IMR-90 (cell line): ENCODE results near the gene KATNB1. TPM values are rescaled to one million over a fixed set of nuclear protein-coding genes. Genes with fewer than 3 reads are reported as not detected.

Experiments used
- ATAC-seq: fragments of 200-7000 bp; cut with Tn5 transposase; 2 replicates; pipeline ENCODE4 v1.9.1; 2020; ENCODE audit warnings: low read depth, mild to moderate bottlenecking, moderate library complexity
- BruUV-seq: library from RNA; stranded (reverse); fragments of 400-500 nt; replicated peaks from 2 replicates; lab custom pipeline; 2021; lab: Mats Ljungman, UMichigan
- CTCF ChIA-PET: fragments of 300-600 bp; formaldehyde crosslinking; extraction: SDS; loops from one replicate; lab custom pipeline; 2021; ENCODE audit warnings: antibody characterized with exemption; lab: Yijun Ruan, JAX
- POLR2A ChIA-PET: fragments of 300-600 bp; sonication (Branson Sonifier 250); formaldehyde crosslinking; loops from one replicate; lab custom pipeline; 2022; ENCODE audit warnings: antibody characterized with exemption; ENCODE audit not compliant: unreplicated experiment; lab: Charles Lee
- DNase-seq: peaks from one replicate; pipeline ENCODE4 v3.0.0; 2013
- H2AFZ ChIP-seq: replicated peaks from 2 replicates; pipeline ENCODE3; 2013; ENCODE audit warnings: low read length, mild to moderate bottlenecking; ENCODE audit not compliant: poor library complexity
- H2AK5ac ChIP-seq: 2 replicates; pipeline ENCODE4 v1.6.1; 2013; ENCODE audit warnings: low read depth, low read length, inconsistent platforms
- H2AK9ac ChIP-seq: replicated peaks from 2 replicates; pipeline ENCODE3; 2013; ENCODE audit warnings: mild to moderate bottlenecking, low read depth, low read length, moderate library complexity; ENCODE audit not compliant: poor library complexity
- H2BK120ac ChIP-seq: 2 replicates; pipeline ENCODE4 v1.6.1; 2013; ENCODE audit warnings: low read depth, low read length, inconsistent platforms
- H2BK15ac ChIP-seq: 3 replicates; pipeline ENCODE4 v1.6.1; 2013; ENCODE audit warnings: low read depth, low read length, inconsistent platforms
- H2BK20ac ChIP-seq: 2 replicates; pipeline ENCODE4 v1.6.1; 2013; ENCODE audit warnings: low read depth, mild to moderate bottlenecking, inconsistent platforms, low read length, moderate library complexity
- H2BK5ac ChIP-seq: 2 replicates; pipeline ENCODE4 v1.6.1; 2013; ENCODE audit warnings: mild to moderate bottlenecking, low read depth, low read length, inconsistent platforms; ENCODE audit not compliant: poor library complexity, severe bottlenecking
- H3K14ac ChIP-seq: replicated peaks from 2 replicates; pipeline ENCODE4 v1.6.1; 2013; ENCODE audit warnings: low read depth, low read length, inconsistent platforms
- H3K18ac ChIP-seq: 2 replicates; pipeline ENCODE4 v1.6.1; 2013; ENCODE audit warnings: low read depth, low read length, control low read depth
- H3K23ac ChIP-seq: 2 replicates; pipeline ENCODE4 v1.6.1; 2013; ENCODE audit warnings: low read depth, low read length, inconsistent platforms
- H3K27ac ChIP-seq: 2 replicates; pipeline ENCODE4 v1.5.1; 2013; ENCODE audit warnings: mild to moderate bottlenecking, control low read depth, low read length; ENCODE audit not compliant: insufficient read depth
- H3K27me3 ChIP-seq: 2 replicates; pipeline ENCODE4 v1.6.1; 2013; ENCODE audit warnings: low read length; ENCODE audit not compliant: control insufficient read depth, insufficient read depth
- H3K36me3 ChIP-seq: 2 replicates; pipeline ENCODE4 v1.6.1; 2013; ENCODE audit warnings: low read length, mixed read lengths; ENCODE audit not compliant: control insufficient read depth, insufficient read depth
- H3K4ac ChIP-seq: 2 replicates; pipeline ENCODE4 v1.6.1; 2013; ENCODE audit warnings: low read depth, low read length, inconsistent platforms
- H3K4me1 ChIP-seq: 2 replicates; pipeline ENCODE4 v1.6.1; 2013; ENCODE audit warnings: low read length, mixed read lengths; ENCODE audit not compliant: control insufficient read depth, insufficient read depth
- H3K4me2 ChIP-seq: 2 replicates; pipeline ENCODE4 v1.6.1; 2013; ENCODE audit warnings: low read depth, mild to moderate bottlenecking, control low read depth, low read length, moderate library complexity
- H3K4me3 ChIP-seq: 2 replicates; pipeline ENCODE4 v1.5.1; 2013; ENCODE audit warnings: low read depth, mild to moderate bottlenecking, control low read depth, low read length, moderate library complexity; ENCODE audit not compliant: insufficient read depth
- H3K56ac ChIP-seq: 2 replicates; pipeline ENCODE4 v1.6.1; 2013; ENCODE audit warnings: low read length, inconsistent platforms; ENCODE audit not compliant: insufficient read depth; ENCODE audit errors: extremely low read depth
- H3K79me1 ChIP-seq, 2 experiments: 2 replicates each; pipeline ENCODE4 v1.6.1; 2013; ENCODE audit warnings: low read length in 2 of 2, inconsistent platforms in 1 of 2, low read depth in 1 of 2
- H3K9ac ChIP-seq: 2 replicates; pipeline ENCODE4 v1.6.1; 2013; ENCODE audit warnings: low read depth, low read length, control low read depth
- H3K9me1 ChIP-seq: 2 replicates; pipeline ENCODE4 v1.6.1; 2013; ENCODE audit warnings: low read length, inconsistent platforms; ENCODE audit not compliant: insufficient read depth
- H3K9me3 ChIP-seq: 2 replicates; pipeline ENCODE4 v1.6.1; 2013; ENCODE audit warnings: low read length; ENCODE audit not compliant: control insufficient read depth, insufficient read depth
- H4K20me1 ChIP-seq: 2 replicates; pipeline ENCODE4 v1.6.1; 2013; ENCODE audit warnings: low read length, inconsistent platforms; ENCODE audit not compliant: insufficient read depth
- H4K5ac ChIP-seq: 2 replicates; pipeline ENCODE4 v1.6.1; 2013; ENCODE audit warnings: mild to moderate bottlenecking, low read depth, low read length, control low read depth
- H4K8ac ChIP-seq, 2 experiments: 2 replicates each; pipeline ENCODE4 v1.6.1; 2013; ENCODE audit warnings: low read depth in 2 of 2, low read length in 2 of 2, control low read depth in 1 of 2, inconsistent platforms in 1 of 2
- H4K91ac ChIP-seq: 2 replicates; pipeline ENCODE4 v1.6.1; 2013; ENCODE audit warnings: low read depth, low read length, inconsistent platforms; ENCODE audit not compliant: insufficient read depth
- BHLHE40 ChIP-seq: fragments of 150-350 bp; IDR thresholded peaks from 2 replicates; pipeline ENCODE4 v1.6.1; 2016; ENCODE audit warnings: mild to moderate bottlenecking, low read depth, low read length
- CHD1 ChIP-seq: IDR thresholded peaks from 2 replicates; pipeline ENCODE4 v1.6.1; 2012; ENCODE audit warnings: low read depth, low read length, improper control_type of control experiment
- FOS ChIP-seq: fragments of 150-350 bp; IDR thresholded peaks from 2 replicates; pipeline ENCODE4 v1.6.1; 2016; ENCODE audit warnings: low read depth, low read length
- MAZ ChIP-seq: IDR thresholded peaks from 2 replicates; pipeline ENCODE4 v1.6.1; 2012; ENCODE audit warnings: low read depth, mild to moderate bottlenecking, low read length, improper control_type of control experiment, moderate library complexity, borderline replicate concordance
- MXI1 ChIP-seq: IDR thresholded peaks from 2 replicates; pipeline ENCODE4 v1.6.1; 2012; ENCODE audit warnings: low read depth, mild to moderate bottlenecking, low read length, moderate library complexity, borderline replicate concordance
- NFE2L2 ChIP-seq: fragments of 150-350 bp; IDR thresholded peaks from 2 replicates; pipeline ENCODE4 v1.6.1; 2016; ENCODE audit warnings: low read depth, mild to moderate bottlenecking, low read length
- POLR2A ChIP-seq: IDR thresholded peaks from 2 replicates; pipeline ENCODE4 v1.6.1; 2012; ENCODE audit warnings: mild to moderate bottlenecking, low read depth, low read length
- RFX5 ChIP-seq: IDR thresholded peaks from 2 replicates; pipeline ENCODE4 v1.8.0; 2012; ENCODE audit warnings: low read depth, mild to moderate bottlenecking, low read length, moderate library complexity
- SMC3 ChIP-seq: fragments of 150-350 bp; IDR thresholded peaks from 2 replicates; pipeline ENCODE4 v1.6.1; 2016; ENCODE audit warnings: low read depth, mild to moderate bottlenecking, antibody characterized with exemption, low read length, moderate library complexity
- WGBS, 2 experiments: methylation state at CpG; one replicate each; pipeline versions ENCODE4 v1.1.5 to v1.1.7; 2013; ENCODE audit warnings: missing lambda C conversion rate in 2 of 2; ENCODE audit not compliant: insufficient read length in 1 of 2; ENCODE audit errors: extremely low coverage in 2 of 2; 5-methylcytosine and 5-hydroxymethylcytosine counted together
- dilution Hi-C: fragments of 300-500 bp; cut with HindIII; formaldehyde crosslinking; loops from one replicate; pipeline ENCODE4 v1.14.3; 2018; ENCODE audit warnings: low sequenced_read_pairs; ENCODE audit not compliant: unreplicated experiment
- in situ Hi-C: fragments of 300-500 bp; cut with MboI; formaldehyde crosslinking; loops from 3 replicates; pipeline ENCODE4 v1.14.3; 2019; ENCODE audit warnings: low sequenced_read_pairs, inconsistent platforms, mixed read lengths
- intact Hi-C: fragments of 100-400 bp; cut with micrococcal nuclease; formaldehyde crosslinking; loops from 2 replicates; pipeline ENCODE4 v1.10.0; 2022
- polyA plus RNA-seq, 3 experiments: library from polyadenylated mRNA; depleted of rRNA; stranded (reverse); fragments of >200 nt; gene quantifications; 2 replicates each; pipeline ENCODE4 v1.2.3, GENCODE V29; 2012; ENCODE audit warnings: low replicate concordance in 1 of 3
- total RNA-seq: library from RNA; depleted of rRNA; stranded (reverse); fragments of >200 nt; gene quantifications from 2 replicates; pipeline ENCODE4 v1.2.3, GENCODE V29; 2012
- TF ChIP-seq, protein P1 (sequence below): conservative IDR thresholded peaks from 2 replicates; pipeline ENCODE4 v1.5.1; 2012; ENCODE audit warnings: mild to moderate bottlenecking, low read depth, low read length, improper control_type of control experiment

Gene KATNB1
- total and polyA plus RNA-seq, 2 of the 4 experiments (the other 2 are of a cell fraction), result 10.9 to 23.5 TPM

DNA sequence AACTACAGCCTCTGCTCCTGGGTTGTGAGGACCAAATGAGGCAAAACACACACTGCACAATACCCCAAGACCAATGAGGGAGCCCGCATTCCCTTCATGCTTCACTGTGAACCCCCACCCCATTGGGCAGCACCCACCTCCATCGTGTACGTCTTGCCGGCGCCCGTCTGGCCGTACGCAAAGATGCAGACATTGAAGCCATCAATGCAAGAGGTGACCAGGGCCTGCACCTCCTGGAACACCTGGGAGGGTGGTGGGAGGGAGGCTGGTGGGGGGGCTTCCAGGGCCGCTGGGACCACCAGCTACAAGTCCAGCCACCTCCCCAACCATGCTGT is 28.4 kb downstream of the KATNB1 start:
- dilution Hi-C loops, result no loop called here

More for the DNA sequence above, 28.4 kb downstream of the KATNB1 start:
- Histone ChIP-seq H2AK9ac (peak overlapping the region; percentile 98), H2AK5ac (peak overlapping the region; percentile 95), H3K36me3 (peaks cover 58% of the 10 kb centered on the region), H4K8ac (peak overlapping the region in 1 of 2 experiments; percentile 66; a peak in 1 of 4 replicates), H3K56ac (no peak overlapping the region), H3K4me2 (no peak overlapping the region), H4K20me1 (peaks cover 3% of the 10 kb centered on the region; the same call in 1 of the 2 replicates), H3K14ac (peak overlapping the region; percentile 58; the same call in 1 of the 2 replicates), H2BK20ac (peak overlapping the region; percentile 73; the same call in 1 of the 2 replicates), H3K9me3 (no peaks in the 10 kb centered on the region), H2BK5ac (peak overlapping the region; percentile 57), H2BK120ac (peak overlapping the region; percentile 85), H3K9me1 (peaks cover 4% of the 10 kb centered on the region), H4K91ac (peak overlapping the region; percentile 80), H3K23ac (peak overlapping the region; percentile 40; the same call in 1 of the 2 replicates), H3K27me3 (no peaks in the 10 kb centered on the region), H4K5ac (no peak overlapping the region), H2BK15ac (peak overlapping the region; percentile 28; the same call in 1 of the 3 replicates), H3K4ac (peak overlapping the region; percentile 86), H3K9ac (no peak overlapping the region), H3K79me1 (peaks cover 5 to 25% of the 10 kb centered on the region in 2 experiments; a peak in 3 of 4 replicates), H3K18ac (peak overlapping the region; percentile 22; the same call in 1 of the 2 replicates), H3K4me3 (no peak overlapping the region), H3K4me1 (peaks cover 7% of the 10 kb centered on the region), H3K27ac (peak overlapping the region; percentile 16; the same call in 1 of the 2 replicates), H2AFZ (peak overlapping the region; percentile 91)
- CTCF ChIA-PET, result interaction anchor here (1.1 kb wide), 1 partner anchor 100 kb away, joined by 8 read pairs; no protein-coding TSS in a partner anchor
- intact Hi-C loops, result no loop called here
- POLR2A ChIA-PET, result no interaction called here
- in situ Hi-C loops, result no loop called here
- DNase-seq (no peak), ATAC-seq (no peak; the same call in 1 of the 2 replicates)
- no TSS peak for BruUV-seq
- no CpG with 5 or more reads among the region's 9 CpGs for WGBS, 2 experiments
- no peak for TF ChIP-seq MXI1
- TF ChIP-seq FOS, result no peak
- no peak for TF ChIP-seq SMC3
- no peak for TF ChIP-seq CHD1
- TF ChIP-seq BHLHE40, result no peak
- TF ChIP-seq NFE2L2, result no peak
- no peak for TF ChIP-seq RFX5
- TF ChIP-seq, protein P1, sequence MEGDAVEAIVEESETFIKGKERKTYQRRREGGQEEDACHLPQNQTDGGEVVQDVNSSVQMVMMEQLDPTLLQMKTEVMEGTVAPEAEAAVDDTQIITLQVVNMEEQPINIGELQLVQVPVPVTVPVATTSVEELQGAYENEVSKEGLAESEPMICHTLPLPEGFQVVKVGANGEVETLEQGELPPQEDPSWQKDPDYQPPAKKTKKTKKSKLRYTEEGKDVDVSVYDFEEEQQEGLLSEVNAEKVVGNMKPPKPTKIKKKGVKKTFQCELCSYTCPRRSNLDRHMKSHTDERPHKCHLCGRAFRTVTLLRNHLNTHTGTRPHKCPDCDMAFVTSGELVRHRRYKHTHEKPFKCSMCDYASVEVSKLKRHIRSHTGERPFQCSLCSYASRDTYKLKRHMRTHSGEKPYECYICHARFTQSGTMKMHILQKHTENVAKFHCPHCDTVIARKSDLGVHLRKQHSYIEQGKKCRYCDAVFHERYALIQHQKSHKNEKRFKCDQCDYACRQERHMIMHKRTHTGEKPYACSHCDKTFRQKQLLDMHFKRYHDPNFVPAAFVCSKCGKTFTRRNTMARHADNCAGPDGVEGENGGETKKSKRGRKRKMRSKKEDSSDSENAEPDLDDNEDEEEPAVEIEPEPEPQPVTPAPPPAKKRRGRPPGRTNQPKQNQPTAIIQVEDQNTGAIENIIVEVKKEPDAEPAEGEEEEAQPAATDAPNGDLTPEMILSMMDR, result no peak
- no peak for TF ChIP-seq POLR2A
- no peak for TF ChIP-seq MAZ
